ENCODE data around the gene SLC25A23.
"Not testable (repeated sequence)": the region's sequence is repeated elsewhere in the genome, so short reads cannot be mapped to it uniquely, and the experiment has no call there.

SLC25A23 gene

GRCh38 chr19:6406401-6406800 is 53.2 kb downstream of the SLC25A23 start:
- DNase-seq (ENCODE audit: insufficient read length, low spot score): no peak
- no peak for FAIRE-seq

- FAIRE-seq: no peak
These were observed 56.6 kb downstream of the SLC25A23 start for GRCh38 chr19:6402837-6403608.

GRCh38 chr19:6402058-6402457 is 57.5 kb downstream of the SLC25A23 start:
- FAIRE-seq: no peak
- no peak for DNase-seq (ENCODE audit: insufficient read length, low spot score)

More at GRCh38 chr19:6402837-6403608, 56.6 kb downstream of the SLC25A23 start:
- DNase-seq (ENCODE audit: insufficient read length, low spot score): no peak

GRCh38 chr19:6400062-6400944 is 59.3 kb downstream of the SLC25A23 start:
- FAIRE-seq; DNase-seq (ENCODE audit: insufficient read length, low spot score): not testable (repeated sequence)

- FAIRE-seq (no peak), DNase-seq (ENCODE audit: insufficient read length, low spot score) (no peak)
These were observed 63.3 kb downstream of the SLC25A23 start for GRCh38 chr19:6396305-6396704.

- DNase-seq (ENCODE audit: insufficient read length, low spot score) (no peak), FAIRE-seq (no peak)
These were observed 64.8 kb downstream of the SLC25A23 start for GRCh38 chr19:6394831-6395230.

- FAIRE-seq: no peak
These were observed 65.6 kb downstream of the SLC25A23 start for GRCh38 chr19:6393983-6394412.

GRCh38 chr19:6393074-6393982 is 66.3 kb downstream of the SLC25A23 start, which contains the start of gene GTF2F1:
TSS of gene GTF2F1 (minus strand) at chr19:6393164. CDS start at chr19:6392995, 169 bp downstream.
- FAIRE-seq: peak; percentile 98
- peak; percentile 92 for DNase-seq (ENCODE audit: insufficient read length, low spot score)

More at GRCh38 chr19:6393983-6394412, 65.6 kb downstream of the SLC25A23 start:
- no peak for DNase-seq (ENCODE audit: insufficient read length, low spot score)

- DNase-seq (ENCODE audit: insufficient read length, low spot score) (no peak), FAIRE-seq (peak; percentile 23)
These were observed 67.1 kb downstream of the SLC25A23 start for GRCh38 chr19:6392221-6393073.

All from GM19239 (cell line).